ENCODE measurements around the gene PLPPR5. TPM values are rescaled to one million over a fixed set of nuclear protein-coding genes. Genes with fewer than 3 reads are reported as not detected.

PLPPR5 gene
- total RNA-seq, 1 donor from 2014 or later, result not detected

- DNase-seq (no peak), ATAC-seq (ENCODE audit: poor library complexity) (no peak)
- intact Hi-C loops (cut with DNase I), result no loop called here
Observed at GRCh38 chr1:98923667-98924066, 81.0 kb downstream of the PLPPR5 start.

- ATAC-seq (ENCODE audit: poor library complexity), result no peak
- DNase-seq, result no peak
- intact Hi-C loops (cut with DNase I), result no loop called here
Observed at GRCh38 chr1:98921817-98922216, 82.8 kb downstream of the PLPPR5 start.

GRCh38 chr1:98920441-98921110 is 84.1 kb downstream of the PLPPR5 start:
- DNase-seq (no peak), ATAC-seq (ENCODE audit: poor library complexity) (no peak)
- intact Hi-C loops (cut with DNase I), result no loop called here

GRCh38 chr1:98919652-98920051 is 85.0 kb downstream of the PLPPR5 start:
- intact Hi-C loops (cut with DNase I), result no loop called here
- ATAC-seq (ENCODE audit: poor library complexity), result no peak
- no peak for DNase-seq

- ATAC-seq (ENCODE audit: poor library complexity) (no peak), DNase-seq (no peak)
- intact Hi-C loops (cut with DNase I), result no loop called here
Observed at GRCh38 chr1:98919211-98919610, 85.5 kb downstream of the PLPPR5 start.

- intact Hi-C loops (cut with DNase I), result no loop called here
- ATAC-seq (ENCODE audit: poor library complexity) (no peak), DNase-seq (no peak)
Observed at GRCh38 chr1:98914547-98914946, 90.1 kb downstream of the PLPPR5 start.

- DNase-seq (no peak), ATAC-seq (ENCODE audit: poor library complexity) (no peak)
- intact Hi-C loops (cut with DNase I), result no loop called here
Observed at GRCh38 chr1:98910827-98911226, 93.8 kb downstream of the PLPPR5 start.

GRCh38 chr1:98908980-98909379 is 95.7 kb downstream of the PLPPR5 start:
- intact Hi-C loops (cut with DNase I), result no loop called here
- ATAC-seq (ENCODE audit: poor library complexity) (no peak), DNase-seq (no peak)

GRCh38 chr1:98906809-98907208 is 97.9 kb downstream of the PLPPR5 start:
- intact Hi-C loops (cut with DNase I), result no loop called here
- ATAC-seq (ENCODE audit: poor library complexity) (no peak), DNase-seq (no peak)

- intact Hi-C loops (cut with DNase I), result no loop called here
- ATAC-seq (ENCODE audit: poor library complexity) (no peak), DNase-seq (no peak)
Observed at GRCh38 chr1:98906361-98906760, 98.3 kb downstream of the PLPPR5 start.

GRCh38 chr1:98904684-98905083 is 100.0 kb downstream of the PLPPR5 start:
- no peak for DNase-seq
- ATAC-seq (ENCODE audit: poor library complexity), result no peak
- intact Hi-C loops (cut with DNase I), result no loop called here

- DNase-seq, result no peak
- no peak for ATAC-seq (ENCODE audit: poor library complexity)
- intact Hi-C loops (cut with DNase I), result no loop called here
Observed at GRCh38 chr1:98903726-98904125, 100.9 kb downstream of the PLPPR5 start.

- intact Hi-C loops (cut with DNase I), result no loop called here
- ATAC-seq (ENCODE audit: poor library complexity), result no peak
- DNase-seq, result no peak
Observed at GRCh38 chr1:98903261-98903660, 101.4 kb downstream of the PLPPR5 start.

GRCh38 chr1:98898940-98899339 is 105.7 kb downstream of the PLPPR5 start:
- ATAC-seq (ENCODE audit: poor library complexity), result no peak
- intact Hi-C loops (cut with DNase I), result no loop called here
- DNase-seq, result no peak

- DNase-seq, result no peak
- ATAC-seq (ENCODE audit: poor library complexity), result no peak
- intact Hi-C loops (cut with DNase I), result no loop called here
Observed at GRCh38 chr1:98897479-98897878, 107.2 kb downstream of the PLPPR5 start.

GRCh38 chr1:98896711-98897445 is 107.8 kb downstream of the PLPPR5 start:
- ATAC-seq (ENCODE audit: poor library complexity) (no peak), DNase-seq (no peak)
- intact Hi-C loops (cut with DNase I), result no loop called here

- ATAC-seq (ENCODE audit: poor library complexity) (no peak), DNase-seq (no peak)
- intact Hi-C loops (cut with DNase I), result no loop called here
Observed at GRCh38 chr1:98893371-98893770, 111.3 kb downstream of the PLPPR5 start.

GRCh38 chr1:98888869-98889268 is 115.8 kb downstream of the PLPPR5 start:
- intact Hi-C loops (cut with DNase I), result no loop called here
- DNase-seq (no peak), ATAC-seq (ENCODE audit: poor library complexity) (no peak)

- no peak for DNase-seq
- ATAC-seq (ENCODE audit: poor library complexity), result no peak
- intact Hi-C loops (cut with DNase I), result no loop called here
Observed at GRCh38 chr1:98887507-98887906, 117.2 kb downstream of the PLPPR5 start.

- ATAC-seq (ENCODE audit: poor library complexity), result no peak
- no peak for DNase-seq
- intact Hi-C loops (cut with DNase I), result no loop called here
Observed at GRCh38 chr1:98884864-98885263, 119.8 kb downstream of the PLPPR5 start.

- intact Hi-C loops (cut with DNase I), result no loop called here
- DNase-seq (no peak), ATAC-seq (ENCODE audit: poor library complexity) (no peak)
Observed at GRCh38 chr1:98881901-98882300, 122.8 kb downstream of the PLPPR5 start.
